NCI-H1436 (cell line): Measurements from ENCODE around the gene MTHFD1.
"Not testable (repeated sequence)": the region's sequence is repeated elsewhere in the genome, so short reads cannot be mapped to it uniquely, and the experiment has no call there.

ENCODE experiments used
- DNase-seq: peaks from one replicate; lab custom pipeline; 2025; lab: John Stamatoyannopoulos, UW

MTHFD1 gene

DNA sequence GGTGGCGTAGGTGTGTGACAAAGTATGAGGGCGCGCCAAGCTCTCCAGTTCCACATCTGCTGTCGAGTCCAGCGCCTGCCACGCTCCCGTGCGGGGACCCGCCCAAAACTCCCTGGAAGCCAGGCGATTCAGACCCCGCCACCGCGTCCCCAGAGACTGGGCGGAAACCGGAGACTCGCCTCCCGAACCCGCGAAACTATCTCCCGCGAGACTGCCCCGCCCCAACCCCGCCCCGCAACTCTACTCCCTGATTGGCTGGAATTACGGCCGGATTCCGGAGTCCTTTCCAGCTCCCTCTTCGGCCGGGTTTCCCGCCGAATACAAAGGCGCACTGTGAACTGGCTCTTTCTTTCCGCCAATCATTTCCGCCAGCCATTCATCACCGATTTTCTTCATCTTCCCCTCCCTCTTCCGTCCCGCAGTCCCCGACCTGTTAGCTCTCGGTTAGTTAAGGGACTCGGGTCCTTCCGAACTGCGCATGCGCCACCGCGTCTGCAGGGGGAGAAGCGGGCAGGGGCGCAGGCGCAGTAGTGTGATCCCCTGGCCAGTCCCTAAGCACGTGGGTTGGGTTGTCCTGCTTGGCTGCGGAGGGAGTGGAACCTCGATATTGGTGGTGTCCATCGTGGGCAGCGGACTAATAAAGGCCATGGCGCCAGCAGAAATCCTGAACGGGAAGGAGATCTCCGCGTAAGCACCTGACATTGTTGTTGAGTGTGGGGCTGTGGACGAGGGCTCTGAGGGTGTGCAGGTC is at the start of gene MTHFD1:
MTHFD1 (plus strand) TSS at position 572 of the 751 bp plus-strand sequence; CDS start at position 647, 75 bp downstream.
- peak; percentile 99 for DNase-seq

DNA sequence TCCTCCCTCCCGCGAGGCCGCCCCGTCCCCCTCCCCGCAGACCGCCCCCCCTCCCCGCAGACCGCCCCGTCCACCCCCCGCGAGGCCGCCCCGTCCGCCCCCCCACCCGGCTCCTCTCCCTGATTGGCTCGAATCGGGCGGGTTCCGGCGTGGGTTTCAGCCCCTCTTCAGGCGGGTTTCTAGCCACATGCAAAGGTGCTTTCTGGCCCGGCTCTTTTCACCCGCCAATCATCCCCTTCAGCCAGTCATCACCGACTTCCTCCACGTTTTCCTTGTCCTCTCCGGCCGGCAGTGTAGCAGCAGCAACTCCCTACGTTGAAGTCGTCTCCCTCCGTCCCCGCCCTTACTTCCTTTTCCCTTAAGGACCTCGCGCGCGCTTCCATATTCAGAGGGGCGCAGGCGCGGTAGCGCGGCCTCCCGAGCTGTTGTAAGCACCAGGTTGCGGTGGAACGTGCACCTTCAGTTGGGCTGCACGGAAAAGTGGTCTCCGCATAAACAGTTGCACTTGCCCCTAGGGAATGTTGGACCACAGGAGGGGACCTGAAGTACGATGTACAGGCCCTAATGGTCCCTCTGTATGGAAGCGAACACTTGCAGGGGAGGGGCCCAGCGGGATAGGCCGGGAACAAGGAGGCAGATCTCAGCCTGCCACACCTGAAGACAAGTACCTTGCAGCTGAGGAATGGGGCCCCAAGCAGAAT is 49.4 kb upstream of the MTHFD1 start:
- DNase-seq = peak; percentile 98

DNA sequence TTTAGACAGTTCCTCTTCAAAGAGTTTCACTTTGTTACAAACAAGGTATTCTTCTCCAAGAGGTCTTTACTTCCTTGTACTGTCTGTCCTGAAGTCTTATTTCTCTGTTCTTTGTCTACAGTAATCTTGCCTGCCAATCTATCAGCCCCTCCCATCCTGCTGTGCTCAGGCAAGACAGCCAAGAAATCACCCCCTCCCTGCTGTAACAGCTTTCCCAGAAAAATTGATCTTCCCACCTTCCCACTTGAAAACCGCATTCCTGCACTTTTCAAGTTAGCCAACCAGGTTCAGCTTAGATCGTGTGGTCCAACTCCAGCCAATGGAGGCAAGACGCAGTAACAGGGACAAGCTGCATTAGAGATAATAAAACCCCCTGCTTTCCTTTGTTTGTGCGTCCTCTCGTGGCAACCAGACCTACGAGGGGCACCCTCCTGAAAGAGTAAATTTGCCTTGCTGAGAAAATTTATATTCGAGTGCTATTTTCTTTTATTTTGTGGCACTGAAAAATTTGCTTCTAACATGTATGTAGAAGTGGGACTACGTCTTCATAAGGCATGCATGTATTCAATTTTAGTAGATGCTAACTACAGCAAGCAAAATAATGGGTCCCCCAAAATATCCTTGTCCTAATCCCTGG is 47.5 kb upstream of the MTHFD1 start:
- DNase-seq = no peak

DNA sequence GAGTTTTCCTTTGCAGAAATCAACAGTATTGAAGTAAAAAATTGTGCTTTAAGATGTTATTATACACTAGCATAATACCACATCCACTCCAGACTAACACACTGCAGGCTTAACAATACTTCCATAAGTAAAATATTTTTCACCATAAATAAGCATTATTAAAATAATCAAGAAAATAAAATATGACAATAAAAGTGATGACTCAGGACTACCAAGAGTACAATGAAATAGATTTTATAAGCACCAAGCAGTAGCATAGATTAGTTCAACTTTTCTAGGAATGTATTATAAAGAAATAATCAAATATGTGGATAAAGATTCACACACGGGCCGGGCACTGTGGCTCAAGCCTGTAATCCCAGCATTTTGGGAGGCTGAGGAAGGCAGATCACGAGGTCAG is 40.4 kb upstream of the MTHFD1 start:
- DNase-seq = no peak

DNA sequence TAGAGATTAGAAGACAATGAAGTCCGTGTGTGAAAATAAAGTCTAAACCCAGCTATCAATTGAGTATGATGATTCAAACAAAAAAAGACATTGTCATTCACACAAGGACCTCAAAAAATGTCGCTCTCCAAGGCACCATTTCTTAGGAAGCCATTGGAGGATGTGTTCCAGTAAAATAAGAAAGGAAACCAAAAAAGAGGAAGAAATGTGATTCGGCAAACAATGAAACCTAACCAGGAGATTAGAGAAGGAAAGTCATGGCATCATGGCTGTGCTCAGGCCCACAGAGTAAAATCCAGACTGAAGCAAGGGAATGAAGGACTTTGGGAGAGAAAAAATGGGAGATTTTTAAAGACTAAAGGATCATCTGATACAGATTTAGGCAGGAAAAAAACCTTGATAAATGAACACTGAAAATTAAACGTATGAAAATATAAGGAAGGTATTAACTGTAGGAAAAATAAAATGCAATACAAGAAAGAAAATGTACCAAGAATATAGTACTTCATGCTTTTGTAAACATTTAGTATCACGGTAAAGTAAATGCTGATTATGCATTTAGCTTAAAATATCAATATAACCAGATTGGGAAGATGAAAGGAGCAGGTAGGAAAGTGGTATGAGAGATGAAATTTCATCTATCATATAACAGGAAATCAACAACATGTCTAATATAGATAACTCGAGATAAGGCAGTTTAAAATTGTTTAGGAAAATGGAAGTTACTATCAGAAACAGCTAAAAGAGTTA is 38.2 kb upstream of the MTHFD1 start:
- no peak for DNase-seq

DNA sequence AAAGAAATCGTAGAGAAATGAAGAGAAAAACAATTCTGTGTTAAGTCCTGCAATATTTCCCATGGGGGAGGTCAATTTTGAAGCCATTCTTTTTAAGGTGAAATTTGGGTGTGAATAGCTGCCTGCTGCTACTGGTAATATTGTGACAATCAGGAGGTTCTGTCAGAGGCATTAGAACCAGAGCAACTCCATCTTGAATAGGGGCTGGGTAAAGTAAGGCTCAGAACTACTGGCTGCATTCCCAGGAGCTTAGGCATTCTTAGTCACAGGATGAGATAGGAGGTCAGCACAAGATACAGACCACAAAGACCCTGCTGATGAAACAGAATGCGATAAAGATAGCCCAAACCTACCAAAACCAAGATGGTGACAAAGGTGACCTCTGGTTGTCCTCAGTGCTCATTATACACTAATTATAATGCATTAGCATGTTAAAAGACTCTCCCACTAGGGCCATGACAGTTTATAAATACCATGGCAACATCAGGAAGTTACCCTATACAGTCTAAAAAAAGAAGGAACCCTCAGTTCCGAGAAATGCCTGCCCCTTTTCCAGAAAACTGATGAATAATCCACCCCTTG is 24.8 kb upstream of the MTHFD1 start:
- no peak for DNase-seq

DNA sequence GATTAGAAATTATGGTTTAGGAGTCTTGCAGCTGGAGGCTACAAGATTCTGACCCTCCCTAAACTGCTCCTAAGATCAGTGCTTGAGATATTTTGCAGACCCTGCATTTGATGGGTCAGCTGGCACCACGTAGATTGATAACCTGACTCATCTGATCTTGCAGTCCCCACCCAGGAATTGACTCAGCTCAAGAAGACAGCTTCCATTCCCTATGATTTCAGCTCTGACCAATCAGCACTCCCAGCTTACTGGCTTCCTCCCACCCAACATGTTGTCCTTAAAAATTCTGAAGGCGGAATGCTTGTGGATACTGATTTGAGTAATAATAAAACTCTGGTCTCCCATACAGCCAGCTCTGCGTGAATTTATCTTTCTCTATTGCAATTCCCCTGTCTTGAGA is 23.2 kb upstream of the MTHFD1 start:
- no peak for DNase-seq

DNA sequence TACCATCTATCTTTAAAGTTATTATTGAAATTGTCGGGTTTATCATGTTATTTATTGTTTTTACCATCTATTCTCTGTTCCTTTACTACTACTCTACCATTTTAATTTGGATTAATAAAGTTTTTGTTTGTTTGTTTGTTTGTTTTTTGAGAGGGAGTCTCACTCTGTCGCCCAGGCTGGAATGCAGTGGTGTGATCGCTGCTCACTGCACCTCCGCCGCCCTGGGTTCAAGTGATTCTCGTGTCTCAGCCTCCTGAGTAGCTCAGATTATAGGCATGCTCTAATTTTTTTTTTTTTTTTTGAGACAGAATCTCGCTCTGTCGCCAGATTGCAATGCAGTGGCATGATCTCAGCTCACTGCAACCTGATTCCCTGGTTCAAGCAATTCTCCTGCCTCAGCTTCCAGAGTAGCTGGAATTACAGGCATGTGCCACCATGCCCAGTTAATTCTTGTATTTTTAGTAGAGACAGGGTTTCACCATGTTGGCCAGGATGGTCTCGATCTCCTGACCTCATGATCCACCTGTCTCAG is 22.7 kb upstream of the MTHFD1 start:
- DNase-seq = not testable (repeated sequence)

DNA sequence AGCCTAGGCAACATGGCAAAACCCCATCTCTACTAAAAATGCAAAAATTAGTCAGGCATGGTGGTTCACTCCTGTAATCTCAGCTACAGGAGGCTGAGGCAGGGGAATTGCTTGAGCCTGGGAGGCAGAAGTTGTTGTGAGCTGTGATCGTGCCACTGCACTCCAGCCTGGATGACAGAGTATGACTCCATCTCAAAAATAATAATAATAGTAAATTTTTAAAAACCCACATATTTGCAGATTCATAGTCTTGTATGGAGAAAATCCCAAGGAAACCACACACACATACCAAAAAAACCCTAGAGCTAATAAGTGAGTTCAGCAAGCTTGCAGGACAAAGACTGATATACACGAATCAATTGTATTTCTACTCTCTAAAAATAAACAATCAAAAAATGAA is 19.0 kb upstream of the MTHFD1 start:
- DNase-seq = no peak

DNA sequence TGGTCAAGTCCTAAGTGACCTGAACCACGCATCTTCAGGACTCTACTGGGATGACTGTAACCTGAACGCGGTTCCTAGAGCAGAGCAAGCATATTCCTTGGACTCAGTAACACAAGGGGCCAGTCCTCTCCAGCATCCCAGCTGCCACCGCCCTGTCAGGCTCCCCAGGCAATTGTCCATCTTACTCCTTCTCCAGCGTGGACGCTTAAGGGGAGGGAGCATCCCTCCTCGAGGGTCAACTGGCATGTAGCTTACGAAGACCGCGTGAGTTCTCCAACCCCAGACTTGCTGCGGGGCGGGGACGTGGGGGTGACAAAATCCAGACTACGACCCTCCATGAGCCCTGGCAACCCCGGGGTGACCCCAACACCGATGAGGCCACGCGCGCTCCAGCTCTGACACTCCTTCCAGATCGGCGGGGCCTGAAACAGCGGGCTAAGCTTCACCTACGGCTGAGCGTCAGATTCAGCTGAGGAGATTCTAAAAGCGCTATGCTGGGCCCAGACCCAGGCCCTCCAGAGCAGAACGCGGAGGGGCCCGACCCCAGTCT is 846 bp upstream of the MTHFD1 start:
- DNase-seq = no peak

DNA sequence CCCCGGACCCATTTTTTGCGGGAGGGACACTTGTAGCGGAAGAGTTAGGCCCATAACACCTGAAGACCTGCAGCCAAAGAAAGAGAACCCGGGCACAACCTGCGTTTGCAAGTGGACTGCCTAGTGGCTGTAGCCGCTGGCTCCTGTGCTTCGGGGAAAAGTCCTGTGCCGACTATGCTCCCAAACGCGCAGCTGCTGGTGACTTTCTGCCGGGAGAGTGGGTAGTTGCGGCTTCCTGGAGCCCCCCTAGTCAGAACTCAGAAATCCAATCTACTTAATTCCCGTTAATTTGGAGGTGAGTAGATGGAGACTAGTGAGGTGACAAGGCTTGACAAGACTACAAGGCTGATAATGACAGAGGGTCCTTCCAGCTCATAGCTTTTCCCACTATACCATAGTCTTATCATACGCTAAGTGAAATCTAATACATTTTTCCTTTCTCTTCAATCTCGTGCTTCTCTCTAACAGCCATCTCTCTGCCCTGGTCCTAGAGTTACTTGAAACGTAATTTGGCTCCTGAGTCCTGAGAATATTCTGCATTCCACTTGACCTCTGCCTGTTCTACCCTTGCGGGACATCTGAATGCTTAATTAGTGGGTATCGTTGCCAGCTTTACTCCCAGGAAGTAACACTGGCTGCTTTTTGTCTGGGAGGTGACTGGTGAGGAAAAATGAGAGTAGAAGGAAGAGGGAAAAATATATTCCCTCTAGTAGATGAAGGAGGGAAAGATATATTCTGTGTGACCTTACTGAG is 556 bp downstream of the MTHFD1 start:
- no peak for DNase-seq

DNA sequence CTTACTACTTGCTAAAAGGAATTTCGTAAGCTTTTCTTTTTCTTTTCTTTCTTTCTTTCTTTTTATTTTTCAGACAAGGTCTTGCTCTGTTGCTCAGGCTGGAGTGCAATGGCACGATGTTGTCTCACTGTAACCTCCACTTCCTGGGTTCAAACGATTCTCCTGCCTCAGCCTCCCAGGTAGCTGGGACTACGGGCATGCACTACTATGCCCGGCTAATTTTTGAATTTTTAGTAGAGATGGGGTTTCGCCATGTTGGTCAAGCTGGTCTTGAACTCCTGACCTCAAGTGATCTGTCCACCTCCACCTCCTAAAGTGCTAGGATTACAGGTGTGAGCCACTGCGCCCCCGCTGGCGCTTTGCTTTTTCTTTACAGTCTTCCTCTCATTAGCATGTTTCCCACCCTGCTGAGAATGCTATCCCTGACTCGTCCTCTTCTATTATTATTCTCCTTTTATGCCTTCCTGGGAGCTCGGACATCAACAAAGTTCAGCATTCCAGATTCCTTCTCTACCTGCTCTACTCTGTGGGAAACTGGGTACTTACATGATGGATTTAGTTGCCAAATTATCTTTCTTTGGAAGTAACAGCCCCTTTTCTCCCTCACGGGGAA is 3.1 kb downstream of the MTHFD1 start:
- DNase-seq = no peak

DNA sequence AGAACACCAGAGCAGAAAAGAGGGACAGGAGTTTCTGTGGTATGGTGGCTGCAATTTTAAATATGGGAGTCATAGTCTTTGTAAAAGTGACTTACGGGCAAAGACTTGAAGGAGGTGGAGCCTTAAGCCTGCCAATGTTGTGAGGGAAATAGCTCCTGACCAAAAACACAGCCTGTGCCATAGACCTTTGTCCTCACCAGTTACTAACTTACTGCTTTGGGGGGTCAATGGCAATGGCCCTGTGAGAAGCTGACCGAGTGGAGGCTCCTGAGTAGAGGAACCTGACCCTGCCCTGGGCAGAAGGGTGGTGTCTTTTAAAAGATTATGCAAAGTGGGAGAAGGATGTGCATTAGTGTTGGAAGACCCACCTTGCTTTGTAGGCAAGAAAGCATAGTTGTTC is 3.8 kb downstream of the MTHFD1 start:
- DNase-seq = no peak

DNA sequence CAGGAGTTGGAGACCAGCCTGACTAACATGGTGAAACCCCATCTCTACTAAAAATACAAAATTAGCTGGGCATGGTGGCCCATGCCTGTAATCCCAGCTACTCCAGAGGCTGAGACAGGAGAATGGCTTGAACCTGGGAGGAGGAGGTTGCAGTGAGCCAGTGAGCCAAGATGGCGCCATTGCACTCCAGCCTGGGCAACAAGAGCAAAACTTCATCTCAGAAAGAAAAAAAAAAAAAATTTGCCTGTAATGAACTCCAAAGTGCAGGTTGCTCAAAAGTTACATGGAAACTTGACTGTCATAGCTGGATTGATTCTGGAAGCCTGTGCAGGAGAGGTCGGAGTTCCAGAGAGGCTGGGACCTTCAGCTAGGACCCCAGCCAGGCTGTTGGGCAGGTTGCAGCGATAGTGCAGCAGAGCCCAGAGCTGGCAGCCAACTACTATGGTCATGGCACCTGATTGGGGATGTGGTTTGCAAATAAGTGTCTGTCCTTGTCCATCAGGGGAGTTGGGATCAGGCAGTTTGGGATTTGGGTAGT is 5.1 kb downstream of the MTHFD1 start:
- not testable (repeated sequence) for DNase-seq

DNA sequence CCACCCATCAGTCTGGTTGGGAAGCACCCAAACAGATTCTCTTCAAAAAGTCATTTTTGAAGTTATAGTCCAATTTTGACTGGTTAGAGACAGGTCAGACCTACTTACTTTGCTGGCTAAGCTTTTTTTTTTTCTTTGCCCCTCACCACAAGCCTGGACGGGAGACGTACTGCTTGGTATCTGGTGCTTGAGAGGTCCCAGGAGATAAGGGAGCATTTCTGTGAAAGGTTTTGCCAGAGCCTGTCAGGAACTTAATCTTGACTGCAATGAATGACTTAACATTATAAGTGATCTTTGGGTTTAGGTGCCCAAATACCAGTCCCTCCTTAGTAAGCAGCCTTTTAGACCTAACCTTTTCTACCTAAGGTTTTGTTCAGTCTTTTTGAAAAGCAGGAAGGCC is 6.3 kb downstream of the MTHFD1 start:
- no peak for DNase-seq

DNA sequence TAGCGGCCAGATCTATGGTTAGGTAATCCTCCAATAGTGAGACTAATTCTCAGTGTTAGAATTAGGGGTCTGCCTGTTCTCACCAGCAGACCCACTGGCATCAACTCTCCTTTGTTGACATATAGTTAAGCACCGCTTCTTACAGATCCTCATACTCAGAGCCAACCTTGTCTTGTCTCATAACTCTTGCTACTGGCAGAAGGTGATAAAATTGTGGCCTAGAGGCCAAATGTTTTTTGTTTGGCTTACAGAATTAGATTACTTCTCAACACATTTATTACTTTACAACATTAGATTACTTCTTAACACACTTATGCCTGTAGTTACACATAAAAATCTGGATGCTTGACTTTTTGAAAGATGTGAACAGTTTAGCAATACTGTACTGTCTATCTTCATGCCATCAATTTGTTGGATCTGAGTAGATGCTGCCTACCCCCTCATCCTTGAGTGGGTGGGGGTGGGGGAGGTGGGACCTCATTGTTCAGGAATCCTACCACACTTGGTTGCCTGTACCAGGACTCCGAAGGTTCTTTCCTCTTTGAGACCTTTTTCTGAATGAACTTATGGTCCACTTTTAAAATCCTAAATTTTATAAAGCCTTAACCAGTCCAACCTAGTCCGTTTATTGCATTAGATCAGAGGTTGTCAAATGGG is 7.0 kb downstream of the MTHFD1 start:
- DNase-seq = no peak

DNA sequence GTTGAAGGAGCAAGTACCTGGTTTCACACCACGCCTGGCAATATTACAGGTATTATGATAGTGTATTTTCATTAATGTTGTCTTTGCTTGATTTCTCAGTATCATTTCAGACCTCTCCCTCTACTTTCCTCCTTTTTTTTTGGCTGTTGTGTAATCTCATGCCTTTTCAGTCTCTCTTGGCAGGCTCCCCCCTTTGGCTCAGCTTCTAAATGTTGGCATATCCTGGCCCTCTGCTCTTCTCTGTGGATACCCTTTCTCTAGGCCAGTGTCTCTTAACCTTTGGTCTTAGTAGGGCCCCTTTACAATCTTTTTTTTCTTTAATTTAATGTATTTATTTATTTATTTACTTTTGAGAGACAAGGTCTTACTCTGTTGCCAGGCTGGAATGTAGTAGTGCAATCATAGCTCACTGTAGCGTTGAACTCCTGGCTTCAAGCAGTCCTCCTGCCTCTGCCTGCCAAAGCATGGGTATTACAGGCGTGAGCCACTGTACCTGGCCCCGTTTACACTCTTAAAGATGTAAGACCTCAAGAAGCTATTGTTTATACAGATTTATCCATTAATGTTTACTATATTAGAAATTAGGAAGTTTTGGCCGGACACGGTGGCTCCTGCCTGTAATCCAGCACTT is 12.8 kb downstream of the MTHFD1 start:
- DNase-seq = no peak

DNA sequence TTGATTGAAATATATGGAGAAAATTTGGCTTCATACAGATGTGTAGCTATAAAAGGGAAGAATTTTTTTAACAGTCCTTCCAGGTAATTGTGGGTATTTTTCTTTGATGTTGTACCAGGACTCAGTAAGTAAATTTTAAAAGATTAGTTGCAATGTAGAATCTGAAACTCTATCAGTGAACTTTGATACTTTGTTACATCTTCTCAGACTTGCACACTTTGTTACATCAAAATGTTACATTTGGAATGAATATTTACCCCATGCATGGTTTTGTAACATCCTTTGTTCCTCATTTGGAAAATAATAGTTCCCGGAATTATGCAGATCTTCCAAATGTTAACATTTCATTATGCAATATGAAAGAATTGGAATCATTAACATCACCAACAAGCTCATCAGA is 13.8 kb downstream of the MTHFD1 start:
- no peak for DNase-seq

DNA sequence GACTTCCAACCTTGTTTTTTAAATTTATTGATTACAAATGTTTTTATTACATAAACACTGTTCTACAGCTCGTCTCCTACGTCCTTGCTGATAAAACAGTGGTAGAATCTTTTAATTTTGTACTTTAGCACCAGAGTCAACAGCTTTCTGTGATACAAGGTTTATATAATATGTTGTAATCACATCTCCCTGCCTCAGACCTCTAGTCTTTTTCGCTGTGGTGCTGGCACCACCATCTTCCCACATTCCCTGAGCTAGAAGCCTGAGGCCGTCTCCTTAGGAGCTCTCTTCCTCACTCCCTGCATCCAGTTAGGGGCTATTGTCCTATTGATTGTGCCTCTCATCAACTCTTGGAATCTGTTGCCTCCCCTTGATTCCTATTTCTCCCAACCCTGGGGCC is 17.1 kb downstream of the MTHFD1 start:
- DNase-seq = no peak
